ENCODE data around the gene DGKD.

Gene DGKD

DNA sequence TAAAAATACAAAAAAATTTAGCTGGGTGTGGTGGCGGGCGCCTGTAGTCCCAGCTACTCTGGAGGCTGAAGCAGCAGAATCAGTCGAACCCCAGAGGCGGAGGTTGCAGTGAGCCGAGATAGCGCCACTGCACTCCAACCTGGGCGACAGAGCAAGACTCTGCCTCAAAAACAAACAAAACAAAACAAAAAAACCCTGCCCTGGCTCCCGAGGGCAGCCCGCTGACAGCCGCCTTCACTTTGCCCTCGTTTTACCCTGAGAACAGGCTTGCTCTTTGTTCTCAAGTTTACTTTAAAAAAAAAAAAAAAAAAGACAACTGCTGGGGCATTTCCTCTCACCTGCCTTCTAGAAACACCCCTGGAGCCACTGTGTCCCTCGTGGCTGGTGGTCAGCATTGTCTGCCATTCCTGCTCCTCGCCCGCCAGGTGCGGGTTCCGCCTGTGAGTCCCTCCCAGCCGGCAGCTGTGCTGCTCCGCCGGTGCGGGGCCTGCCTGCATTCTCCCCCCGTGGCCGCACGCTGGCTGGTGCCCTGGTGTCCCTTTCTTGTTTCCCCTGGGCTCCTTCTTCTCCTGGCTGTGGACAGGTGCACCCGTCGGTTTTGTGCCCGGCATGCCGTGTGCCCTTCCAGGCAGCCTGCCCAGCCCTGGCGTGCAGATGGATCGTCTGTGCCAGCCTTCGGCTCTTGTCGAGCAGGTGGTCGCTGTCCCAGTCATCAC is 106.6 kb downstream of the DGKD start:
- peak; percentile 47 for DNase-seq (ENCODE audit: low spot score)

GRCh38 chr2:233461481-233461891 is 107.2 kb downstream of the DGKD start:
- DNase-seq (ENCODE audit: low spot score): no peak

DNA sequence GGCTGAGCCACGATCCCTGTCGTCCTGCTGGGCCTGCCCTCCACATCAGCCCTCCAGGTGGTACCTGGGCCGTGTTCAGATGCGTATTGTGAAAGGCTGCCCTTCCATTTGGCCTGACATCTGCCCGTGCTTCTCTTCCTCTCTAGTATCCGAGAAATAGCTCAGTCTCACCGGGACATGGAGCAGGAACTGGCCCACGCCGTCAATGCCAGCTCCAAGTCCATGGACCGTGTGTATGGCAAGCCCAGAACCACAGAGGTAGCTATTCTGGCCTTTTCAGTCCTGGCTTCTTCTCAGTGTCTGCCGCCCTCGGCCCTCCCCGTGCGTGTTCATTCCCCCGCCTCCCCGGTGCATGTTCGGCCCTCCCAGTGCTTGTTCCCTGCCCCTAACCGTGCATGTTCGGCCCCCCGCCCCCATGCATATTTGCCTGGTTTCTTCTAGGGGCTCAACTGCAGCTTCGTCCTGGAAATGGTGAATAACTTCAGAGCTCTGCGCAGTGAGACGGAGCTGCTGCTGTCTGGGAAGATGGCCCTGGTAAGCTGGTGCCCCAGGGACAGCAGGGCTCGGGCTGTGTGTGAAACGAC is 108.0 kb downstream of the DGKD start:
- DNase-seq (ENCODE audit: low spot score): no peak

DNA sequence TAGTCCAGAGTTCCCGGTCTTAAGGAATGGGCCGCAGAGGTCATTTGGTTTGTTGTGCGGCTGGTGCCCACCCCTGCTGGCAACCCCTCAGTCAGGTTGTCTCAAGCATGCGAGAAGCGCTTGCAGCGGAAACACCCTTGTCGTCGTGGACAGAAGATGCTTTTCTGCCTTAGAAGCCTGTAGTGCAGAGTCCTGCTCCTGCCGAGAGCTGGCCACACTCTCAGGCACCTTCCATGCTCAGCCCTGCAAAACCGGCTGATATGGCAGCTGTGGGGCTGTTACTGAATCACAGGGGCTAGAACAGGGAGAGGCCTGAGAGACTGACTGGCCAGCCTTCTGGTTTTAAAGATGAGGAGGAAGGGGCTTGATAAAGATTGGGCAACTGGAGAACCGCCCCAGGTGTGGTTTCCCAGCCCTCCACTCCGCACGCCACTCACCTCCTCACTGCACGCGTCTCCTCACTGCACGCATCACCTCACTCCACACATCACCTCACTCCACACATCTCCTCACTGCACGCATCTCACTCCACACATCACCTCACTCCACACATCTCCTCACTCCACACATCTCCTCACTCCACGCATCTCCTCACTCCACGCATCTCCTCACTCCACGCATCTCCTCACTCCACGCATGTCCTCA is 108.7 kb downstream of the DGKD start:
- DNase-seq (ENCODE audit: low spot score): no peak

- DNase-seq (ENCODE audit: low spot score): no peak
These were observed 109.3 kb downstream of the DGKD start for GRCh38 chr2:233463586-233463985.

- DNase-seq (ENCODE audit: low spot score): no peak
These were observed 109.8 kb downstream of the DGKD start for GRCh38 chr2:233464056-233464455.

- no peak for DNase-seq (ENCODE audit: low spot score)
These were observed 110.4 kb downstream of the DGKD start for GRCh38 chr2:233464531-233465240.

DNA sequence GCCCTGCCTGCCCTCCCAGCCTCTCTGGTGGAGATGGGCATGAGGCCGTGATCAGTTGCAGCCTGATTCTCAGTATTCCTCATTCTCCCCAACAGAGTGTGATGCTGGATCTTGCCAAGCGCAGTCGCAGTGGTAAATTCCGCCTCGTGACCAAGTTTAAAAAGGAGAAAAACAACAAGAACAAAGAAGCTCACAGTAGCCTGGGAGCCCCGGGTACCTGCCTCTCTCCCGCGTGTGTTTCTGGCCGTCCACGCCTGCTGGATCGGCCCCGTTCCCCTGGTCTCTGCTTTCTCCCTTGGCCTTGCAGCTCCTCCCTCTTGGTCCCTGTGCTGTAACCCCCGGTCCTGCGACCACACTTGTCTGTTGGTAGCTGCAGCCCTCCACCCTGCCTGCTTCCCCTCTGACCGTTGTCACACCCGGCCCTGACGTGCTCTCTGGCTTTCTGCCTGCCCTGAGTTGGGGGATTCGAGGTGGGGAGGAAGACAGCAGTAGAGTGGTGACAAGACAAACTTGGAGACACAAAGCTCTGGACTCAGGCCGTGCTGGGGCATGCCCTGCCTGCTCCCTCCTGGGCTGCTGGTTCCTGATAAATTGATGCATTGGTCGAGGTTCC is 112.8 kb downstream of the DGKD start:
- no peak for DNase-seq (ENCODE audit: low spot score)

DNA sequence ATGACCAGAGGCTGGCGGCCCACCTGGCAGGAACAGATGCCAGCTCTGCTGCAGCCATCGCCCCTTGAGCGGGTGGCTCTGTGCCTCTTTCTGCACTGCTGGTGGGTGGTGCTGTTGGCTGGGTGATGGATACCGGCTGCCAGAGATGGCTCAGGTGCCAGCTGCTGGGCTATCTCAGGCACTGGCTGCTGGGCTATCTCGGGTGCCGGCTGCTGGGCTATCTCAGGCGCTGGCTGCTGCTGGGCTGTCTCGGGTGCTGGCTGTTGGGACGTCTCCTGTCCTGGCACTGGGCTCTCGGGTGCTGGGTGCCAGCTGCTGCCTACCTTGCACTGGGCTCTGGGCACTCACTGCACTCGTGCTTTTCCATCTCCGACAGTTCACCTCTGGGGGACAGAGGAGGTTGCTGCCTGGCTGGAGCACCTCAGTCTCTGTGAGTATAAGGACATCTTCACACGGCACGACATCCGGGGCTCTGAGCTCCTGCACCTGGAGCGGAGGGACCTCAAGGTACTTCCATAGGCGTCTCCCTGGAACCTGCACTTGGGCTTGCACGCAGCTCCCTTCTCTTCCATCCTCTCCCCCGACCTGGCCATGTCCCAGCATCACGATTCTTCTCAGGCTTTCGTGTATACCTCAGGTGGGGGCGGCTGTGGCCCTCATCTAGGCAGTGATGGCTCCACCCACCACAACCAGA is 113.9 kb downstream of the DGKD start:
- no peak for DNase-seq (ENCODE audit: low spot score)

- DNase-seq (ENCODE audit: low spot score): no peak
These were observed 114.4 kb downstream of the DGKD start for GRCh38 chr2:233468741-233469110.

GRCh38 chr2:233469261-233470010 is 115.1 kb downstream of the DGKD start:
- no peak for DNase-seq (ENCODE audit: low spot score)

DNA sequence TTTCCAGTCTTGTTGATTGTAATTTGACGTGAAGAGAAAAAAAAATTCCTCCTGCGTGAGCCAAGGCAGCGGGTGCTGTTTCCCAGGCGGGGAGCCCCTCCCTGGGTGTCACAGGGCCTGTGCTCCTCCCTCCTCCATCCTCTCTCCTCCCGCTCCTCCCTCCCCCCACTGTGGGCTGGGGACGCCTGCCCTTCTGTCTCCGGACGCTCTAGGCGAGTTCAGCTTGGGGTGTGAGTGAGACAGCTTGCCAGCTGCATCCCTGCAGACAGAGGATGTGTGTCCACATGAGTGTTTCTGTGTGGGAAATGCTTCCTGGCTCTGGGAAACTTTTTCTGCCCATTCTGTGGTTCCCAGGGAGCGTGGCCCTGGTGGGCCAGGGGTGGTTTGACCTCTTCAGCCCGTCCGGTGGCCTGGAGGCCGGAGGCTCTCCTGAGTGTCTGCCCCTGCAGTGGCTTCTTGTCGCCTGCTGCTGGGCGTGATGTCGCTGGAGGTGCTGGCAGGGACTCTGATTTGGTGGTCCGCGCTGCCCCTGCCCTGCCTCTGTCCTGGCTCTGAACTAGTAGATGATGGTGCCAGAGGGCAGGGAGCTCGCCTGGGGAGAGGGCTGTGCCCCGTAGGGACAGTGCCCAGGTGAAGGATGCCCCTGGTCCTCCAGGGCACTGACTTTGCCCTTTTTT is 115.9 kb downstream of the DGKD start:
- no peak for DNase-seq (ENCODE audit: low spot score)

DNA sequence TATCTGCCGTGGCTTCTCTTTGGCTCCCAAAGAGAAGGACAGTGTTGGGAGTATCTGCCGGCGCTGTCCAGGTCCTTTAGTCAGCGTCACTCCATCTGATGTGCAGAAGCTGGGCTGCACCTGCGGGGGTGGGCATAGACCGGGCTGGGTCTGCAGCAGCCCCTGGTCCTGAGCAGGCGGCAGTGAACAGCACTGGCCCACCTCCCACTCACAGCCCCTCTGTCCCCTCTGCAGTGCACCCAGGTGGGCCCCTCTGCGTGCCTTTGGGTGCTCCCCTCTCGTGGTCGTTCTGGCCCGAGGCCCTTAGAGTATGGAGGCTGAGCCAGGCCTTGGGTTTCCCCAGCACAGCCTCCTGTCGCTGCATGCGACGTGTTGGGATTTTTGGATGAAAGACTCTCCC is 116.5 kb downstream of the DGKD start:
- no peak for DNase-seq (ENCODE audit: low spot score)

DNA sequence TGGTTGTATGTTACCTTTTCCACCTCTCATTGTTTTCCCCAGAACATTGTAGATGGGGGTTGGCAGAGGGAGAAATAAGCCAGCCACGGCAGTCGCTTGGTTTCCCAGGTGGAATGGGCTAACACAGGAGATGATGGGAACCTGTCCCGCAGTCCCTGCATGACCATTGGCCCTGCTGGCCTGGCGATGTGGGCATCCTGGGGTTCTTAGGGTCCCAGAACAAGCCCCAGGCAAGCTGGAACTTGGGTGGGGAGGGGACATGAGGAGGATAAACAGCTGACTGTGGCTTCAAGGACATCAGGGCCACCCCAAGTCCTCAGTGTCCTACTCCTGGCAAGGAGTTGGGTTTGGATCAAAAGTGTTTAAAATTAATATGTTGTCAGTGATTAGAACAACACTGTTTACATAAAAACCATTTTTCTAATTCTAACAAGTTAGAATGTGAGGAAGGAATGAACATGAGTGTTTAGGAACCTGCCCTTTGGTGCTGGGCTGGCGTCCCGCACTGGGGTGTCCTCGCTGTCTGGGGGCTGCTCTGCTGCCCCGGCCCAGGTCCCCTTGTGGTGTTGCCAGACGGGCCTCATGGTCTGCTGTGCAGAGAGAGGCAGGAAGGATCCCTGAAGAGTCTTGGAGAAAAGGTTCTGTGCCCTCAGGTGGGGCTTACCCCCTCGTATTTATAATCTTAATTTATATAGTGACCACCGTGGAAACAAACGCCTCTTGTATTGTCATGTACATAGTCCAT is 117.2 kb downstream of the DGKD start:
- no peak for DNase-seq (ENCODE audit: low spot score)

DNA sequence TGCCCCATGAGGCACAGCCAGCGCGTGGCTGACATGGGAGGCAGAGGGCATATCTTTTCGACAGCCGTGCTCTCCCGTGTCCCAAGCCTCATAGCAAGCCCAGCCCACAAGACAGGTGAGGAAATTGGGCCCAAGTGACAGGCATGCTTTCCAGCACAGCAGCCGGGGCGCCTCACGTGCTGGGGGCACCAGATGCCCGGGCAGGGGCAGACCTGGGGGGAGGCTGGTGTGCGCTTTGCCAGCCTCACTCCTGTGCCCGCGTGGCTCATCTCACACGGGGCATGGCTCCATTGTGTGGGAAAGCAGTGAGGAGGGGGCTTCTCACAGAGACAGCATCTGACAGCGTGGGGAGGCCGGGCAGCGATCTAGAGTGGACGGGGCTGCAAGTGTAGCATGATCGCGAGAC is 119.1 kb downstream of the DGKD start:
- no peak for DNase-seq (ENCODE audit: low spot score)

GRCh38 chr2:233473878-233474277 is 119.6 kb downstream of the DGKD start:
- DNase-seq (ENCODE audit: low spot score): no peak

DNA sequence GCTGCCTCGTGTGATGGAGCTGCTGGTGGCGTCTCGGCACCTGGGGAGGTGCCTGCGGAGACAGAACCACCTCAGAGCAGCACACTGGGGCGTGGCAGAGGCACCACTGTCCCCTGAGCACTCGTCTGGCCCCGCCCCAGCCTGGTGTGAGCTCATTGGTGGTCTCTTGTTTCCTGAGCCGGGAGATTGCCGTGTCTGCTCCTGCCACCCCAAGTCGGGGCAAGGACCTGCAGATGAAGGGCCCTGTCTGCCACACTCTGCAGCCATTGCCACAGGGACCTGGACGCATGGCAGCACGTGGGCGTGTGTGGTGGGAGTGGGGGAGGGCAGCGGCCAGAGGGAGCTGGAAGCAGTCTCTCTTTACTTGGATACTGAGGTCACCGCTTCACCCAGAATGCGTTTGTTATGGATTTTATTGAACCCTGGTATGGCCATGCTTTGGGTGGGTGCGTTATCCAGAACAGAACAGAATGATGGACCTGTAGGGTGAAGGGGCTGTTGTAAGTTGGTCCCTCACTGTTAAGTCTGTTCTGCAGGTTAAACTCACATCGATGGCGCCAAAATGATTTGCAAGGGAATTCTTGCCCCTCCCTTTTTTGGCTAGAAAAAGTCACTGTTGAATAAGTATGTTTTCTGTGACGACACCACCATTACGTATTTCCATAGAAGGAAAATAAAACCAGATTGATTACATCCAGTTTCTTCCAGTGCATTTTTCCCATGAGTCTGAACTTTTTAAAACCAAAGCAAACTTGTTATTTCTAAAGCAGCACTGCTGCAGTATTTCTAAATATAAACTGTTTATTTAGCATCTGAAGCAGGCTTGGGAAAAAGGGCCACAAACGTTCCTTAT is 120.2 kb downstream of the DGKD start:
- no peak for DNase-seq (ENCODE audit: low spot score)

DNA sequence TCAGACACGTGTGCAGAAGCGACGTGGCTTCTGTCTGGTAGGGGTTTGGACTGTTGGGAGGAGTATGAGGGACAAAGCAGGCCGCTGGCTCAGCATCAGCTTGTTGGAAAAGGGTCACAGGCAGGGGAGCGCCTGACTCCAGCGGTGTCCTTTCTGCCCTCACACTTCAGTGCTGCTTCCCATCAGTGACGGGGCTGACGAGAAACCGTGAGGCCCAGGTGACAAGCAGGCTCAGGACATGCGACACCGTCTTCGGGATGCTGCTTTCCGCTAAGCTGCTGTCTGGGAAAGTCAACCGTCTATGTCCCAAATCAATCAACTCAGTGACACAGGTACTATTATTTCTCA is 121.7 kb downstream of the DGKD start:
- DNase-seq (ENCODE audit: low spot score): no peak
